Activated B cell treated with CpG ODN at 0.5 μM for 24 hours (primary cell): ENCODE measurements around the gene PLIN4. TPM values are rescaled to one million over a fixed set of nuclear protein-coding genes. Genes with fewer than 3 reads are reported as not detected.
"Not testable (repeated sequence)": the region's sequence is repeated elsewhere in the genome, so short reads cannot be mapped to it uniquely, and the experiment has no call there.

ENCODE experiments used
- ATAC-seq: fragments of 200-7000 bp; cut with Tn5 transposase; one replicate; pipeline ENCODE4 v1.10.0; 2021; ENCODE audit warnings: low read depth, mild to moderate bottlenecking, moderate library complexity
- CTCF ChIA-PET: fragments of 350-600 bp; sonication (Branson Sonifier 250); formaldehyde crosslinking; loops from one replicate; lab custom pipeline; 2021; ENCODE audit warnings: antibody characterized with exemption; lab: Charles Lee
- POLR2A ChIA-PET: fragments of 350-600 bp; sonication (Branson Sonifier 250); formaldehyde crosslinking; loops from one replicate; lab custom pipeline; 2021; ENCODE audit warnings: antibody characterized with exemption; lab: Charles Lee
- DNase-seq: peaks from one replicate; pipeline ENCODE4 v3.0.0; 2022
- H3K27ac Mint-ChIP-seq: one replicate; pipeline ENCODE4 v1.8.0; 2020; ENCODE audit warnings: mixed read lengths
- H3K27me3 Mint-ChIP-seq: one replicate; pipeline ENCODE4 v1.8.0; 2021; ENCODE audit warnings: mixed read lengths
- H3K36me3 Mint-ChIP-seq: one replicate; pipeline ENCODE4 v1.8.0; 2021; ENCODE audit warnings: low read depth, mixed read lengths
- H3K4me1 Mint-ChIP-seq: one replicate; pipeline ENCODE4 v1.8.0; 2021; ENCODE audit warnings: mixed read lengths
- H3K4me3 Mint-ChIP-seq: one replicate; pipeline ENCODE4 v1.8.0; 2020; ENCODE audit warnings: mild to moderate bottlenecking, mixed read lengths
- H3K9me3 Mint-ChIP-seq: one replicate; pipeline ENCODE4 v1.8.0; 2020; ENCODE audit warnings: mixed read lengths
- CTCF ChIP-seq: fragments of 200-600 bp; IDR thresholded peaks from one replicate; pipeline ENCODE4 v1.8.0; 2022; ENCODE audit warnings: antibody characterized with exemption, mild to moderate bottlenecking
- intact Hi-C: fragments of 100-400 bp; cut with micrococcal nuclease; formaldehyde crosslinking; loops from one replicate; pipeline ENCODE4 v1.15.1; 2024
- total RNA-seq: library from RNA; stranded (reverse); gene quantifications from 2 replicates; pipeline ENCODE4 v1.2.3, GENCODE V29; 2022

Gene PLIN4
- total RNA-seq, 1 donor from 2014 or later: not detected

GRCh38 chr19:4533334-4533733, 15.0 kb upstream of the PLIN4 start:
- intact Hi-C loops: no loop called here
- Mint-ChIP-seq H3K9me3 (no peaks in the 10 kb centered on the region), H3K36me3 (no peaks in the 10 kb centered on the region), H3K4me1 (peaks cover 5% of the 10 kb centered on the region), H3K27me3 (peaks cover 10% of the 10 kb centered on the region), H3K27ac (no peak overlapping the region), H3K4me3 (no peak overlapping the region)
- ChIA-PET CTCF (no interaction called here), POLR2A (no interaction called here)
- TF ChIP-seq CTCF: no peak
- DNase-seq (no peak), ATAC-seq (no peak)

DNA sequence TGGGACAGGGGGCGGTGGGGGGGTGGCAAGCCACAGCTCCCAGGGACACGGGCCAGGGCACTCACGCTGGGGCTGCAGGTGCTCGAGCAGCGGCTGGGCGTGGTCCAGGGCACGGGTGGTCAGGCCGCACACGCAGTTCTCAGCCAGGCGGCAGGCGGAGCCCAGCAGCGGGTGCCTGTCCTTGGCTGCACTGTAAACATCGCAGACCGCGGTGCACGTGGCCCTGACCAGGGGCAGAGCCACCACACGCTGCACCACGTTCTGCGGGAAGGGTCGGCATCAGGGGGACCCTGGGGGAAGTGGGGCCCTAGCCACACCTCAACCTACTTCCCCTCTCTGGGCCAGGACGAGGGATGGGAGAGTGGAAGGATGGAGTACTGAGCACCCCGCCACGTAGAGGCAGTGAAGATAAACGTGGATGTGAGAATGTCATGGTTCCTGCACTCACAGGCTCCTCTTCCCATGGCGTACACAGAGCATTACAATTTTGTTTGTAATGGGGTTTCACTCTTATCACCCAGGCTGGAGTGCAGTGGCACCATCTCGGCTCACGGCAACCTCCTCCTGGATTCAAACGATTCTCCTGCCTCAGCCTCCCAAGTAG, 13.4 kb upstream of the PLIN4 start:
- intact Hi-C loops: no loop called here
- H3K27me3 Mint-ChIP-seq: peaks cover 10% of the 10 kb centered on the region
- POLR2A ChIA-PET: no interaction called here
- no peak for DNase-seq
- H3K36me3 Mint-ChIP-seq: no peaks in the 10 kb centered on the region
- no peaks in the 10 kb centered on the region for H3K9me3 Mint-ChIP-seq
- CTCF ChIA-PET: no interaction called here
- H3K4me1 Mint-ChIP-seq: peaks cover 5% of the 10 kb centered on the region
- ATAC-seq: no peak
- H3K4me3 Mint-ChIP-seq: no peak overlapping the region
- H3K27ac Mint-ChIP-seq: no peak overlapping the region
- TF ChIP-seq CTCF: no peak

DNA sequence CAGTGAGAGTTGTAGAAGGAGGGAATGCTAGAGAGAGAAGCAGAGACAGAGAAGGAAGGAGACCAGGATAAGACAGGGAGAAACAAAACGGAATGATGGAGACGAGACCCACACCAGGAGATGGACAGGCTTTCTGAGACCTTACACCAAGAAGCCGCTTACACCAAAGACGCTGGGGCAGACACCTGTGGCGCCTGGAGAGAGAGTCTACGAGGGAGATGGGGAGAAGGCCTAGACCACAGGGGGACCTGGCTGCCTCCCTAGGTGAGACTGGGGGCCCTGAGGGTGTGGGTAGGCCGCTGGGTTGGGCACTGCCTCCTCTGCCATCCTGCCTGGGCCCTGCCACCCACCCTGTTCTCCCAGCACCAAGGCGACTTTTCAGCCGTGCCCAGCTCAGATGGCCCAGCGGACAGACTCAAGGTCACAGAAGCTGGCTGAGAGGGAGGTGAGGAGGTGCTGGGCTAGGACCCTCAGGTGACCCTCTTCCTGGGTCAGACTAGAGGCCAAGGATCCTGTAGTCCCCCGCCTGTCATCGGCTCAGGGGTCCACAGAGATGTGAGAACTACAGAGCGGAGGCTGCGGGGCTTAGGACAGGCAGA, 11.7 kb upstream of the PLIN4 start:
- CTCF ChIA-PET: no interaction called here
- H3K27me3 Mint-ChIP-seq: peaks cover 6% of the 10 kb centered on the region
- no peaks in the 10 kb centered on the region for H3K36me3 Mint-ChIP-seq
- H3K4me1 Mint-ChIP-seq: peaks cover 2% of the 10 kb centered on the region
- POLR2A ChIA-PET: no interaction called here
- ATAC-seq (no peak), DNase-seq (no peak)
- intact Hi-C loops: no loop called here
- H3K9me3 Mint-ChIP-seq: no peaks in the 10 kb centered on the region
- H3K27ac Mint-ChIP-seq: no peak overlapping the region
- no peak for TF ChIP-seq CTCF
- H3K4me3 Mint-ChIP-seq: no peak overlapping the region

DNA sequence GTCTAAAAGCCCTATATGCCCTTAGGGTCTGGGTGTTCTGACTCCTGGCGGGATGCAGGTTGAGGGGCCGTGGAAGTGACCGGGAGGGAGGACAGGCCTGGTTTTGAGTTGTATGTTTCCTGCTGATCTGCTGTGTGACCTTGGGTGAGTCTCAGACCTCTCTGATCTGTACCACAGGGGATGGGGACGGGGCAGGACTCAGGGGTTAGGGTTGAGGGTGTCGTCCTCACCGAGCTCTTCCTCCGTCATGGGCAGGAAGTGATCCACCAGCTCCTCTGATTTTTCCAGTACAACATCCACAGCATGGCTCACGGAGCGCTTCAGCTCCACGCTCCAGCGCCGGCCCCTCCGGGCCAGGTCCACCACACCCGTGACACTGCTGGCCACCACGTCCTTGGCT, 10.6 kb upstream of the PLIN4 start:
- no peak for TF ChIP-seq CTCF
- peaks cover 6% of the 10 kb centered on the region for H3K27me3 Mint-ChIP-seq
- DNase-seq (no peak), ATAC-seq (no peak)
- H3K4me1 Mint-ChIP-seq: peaks cover 2% of the 10 kb centered on the region
- H3K9me3 Mint-ChIP-seq: no peaks in the 10 kb centered on the region
- ChIA-PET POLR2A (interaction anchor here (0.6 kb wide), 1 partner anchor 699 kb away, joined by 3 read pairs; no protein-coding TSS in a partner anchor), CTCF (no interaction called here)
- intact Hi-C loops: no loop called here
- no peak overlapping the region for H3K4me3 Mint-ChIP-seq
- H3K27ac Mint-ChIP-seq: no peak overlapping the region
- no peaks in the 10 kb centered on the region for H3K36me3 Mint-ChIP-seq

GRCh38 chr19:4527377-4527776, 9.1 kb upstream of the PLIN4 start:
- H3K36me3 Mint-ChIP-seq, H3K27me3 Mint-ChIP-seq, H3K9me3 Mint-ChIP-seq, ATAC-seq, POLR2A ChIA-PET, DNase-seq, H3K4me1 Mint-ChIP-seq, H3K27ac Mint-ChIP-seq, H3K4me3 Mint-ChIP-seq, intact Hi-C loops: not testable (repeated sequence)
- CTCF ChIA-PET: interaction anchor here (1.3 kb wide), 1 partner anchor 11 kb away, joined by 3 read pairs; no protein-coding TSS in a partner anchor
